ENCODE results near the gene NBEA.
"Not testable (repeated sequence)": the region's sequence is repeated elsewhere in the genome, so short reads cannot be mapped to it uniquely, and the experiment has no call there.

The NBEA gene

GRCh38 chr13:34944751-34945150, 2.7 kb downstream of the NBEA start:
- no peak for DNase-seq (ENCODE audit: low read depth in 2 of 2)

- no peak for DNase-seq (ENCODE audit: low read depth in 2 of 2)
Observed at GRCh38 chr13:34951528-34951927, 9.5 kb downstream of the NBEA start.

GRCh38 chr13:34959489-34959888, 17.4 kb downstream of the NBEA start:
- no peak for DNase-seq (ENCODE audit: low read depth in 2 of 2)

GRCh38 chr13:34964558-34964957, 22.5 kb downstream of the NBEA start:
- DNase-seq (ENCODE audit: low read depth in 2 of 2) = no peak

- no peak for DNase-seq (ENCODE audit: low read depth in 2 of 2)
Observed at GRCh38 chr13:34967851-34968562, 25.9 kb downstream of the NBEA start.

GRCh38 chr13:34969539-34969938, 27.5 kb downstream of the NBEA start:
- not testable (repeated sequence) for DNase-seq (ENCODE audit: low read depth in 2 of 2)

- no peak for DNase-seq (ENCODE audit: low read depth in 2 of 2)
Observed at GRCh38 chr13:34970961-34971360, 28.9 kb downstream of the NBEA start.

GRCh38 chr13:34971473-34971872, 29.4 kb downstream of the NBEA start:
- no peak for DNase-seq (ENCODE audit: low read depth in 2 of 2)

- DNase-seq (ENCODE audit: low read depth in 2 of 2) = not testable (repeated sequence)
Observed at GRCh38 chr13:34985199-34985598, 43.1 kb downstream of the NBEA start.

GRCh38 chr13:34988330-34988791, 46.3 kb downstream of the NBEA start:
- no peak for DNase-seq (ENCODE audit: low read depth in 2 of 2)

GRCh38 chr13:34990399-34991214, 48.5 kb downstream of the NBEA start:
- DNase-seq (ENCODE audit: low read depth in 2 of 2) = no peak

- DNase-seq (ENCODE audit: low read depth in 2 of 2) = no peak
Observed at GRCh38 chr13:34993470-34993869, 51.4 kb downstream of the NBEA start.

- DNase-seq (ENCODE audit: low read depth in 2 of 2) = not testable (repeated sequence)
Observed at GRCh38 chr13:35003734-35004133, 61.7 kb downstream of the NBEA start.

- no peak for DNase-seq (ENCODE audit: low read depth in 2 of 2)
Observed at GRCh38 chr13:35005051-35005450, 63.0 kb downstream of the NBEA start.

- no peak for DNase-seq (ENCODE audit: low read depth in 2 of 2)
Observed at GRCh38 chr13:35014606-35015213, 72.6 kb downstream of the NBEA start.

GRCh38 chr13:35016362-35017112, 74.5 kb downstream of the NBEA start:
- no peak for DNase-seq (ENCODE audit: low read depth in 2 of 2)

GRCh38 chr13:35025314-35025713, 83.2 kb downstream of the NBEA start:
- DNase-seq (ENCODE audit: low read depth in 2 of 2) = no peak

GRCh38 chr13:35028338-35028867, 86.3 kb downstream of the NBEA start:
- DNase-seq (ENCODE audit: low read depth in 2 of 2) = no peak

GRCh38 chr13:35039012-35039411, 96.9 kb downstream of the NBEA start:
- DNase-seq (ENCODE audit: low read depth in 2 of 2) = no peak

- no peak for DNase-seq (ENCODE audit: low read depth in 2 of 2)
Observed at GRCh38 chr13:35046587-35046986, 104.5 kb downstream of the NBEA start.

GRCh38 chr13:35055705-35056104, 113.6 kb downstream of the NBEA start:
- no peak for DNase-seq (ENCODE audit: low read depth in 2 of 2)

GRCh38 chr13:35057858-35058257, 115.8 kb downstream of the NBEA start:
- DNase-seq (ENCODE audit: low read depth in 2 of 2) = no peak
